BE2C (cell line): ENCODE data around the gene SPATS2.

Source experiments
- DNase-seq: peaks from one replicate; pipeline ENCODE4 v3.0.0-alpha.2; 2020
- H3K27me3 ChIP-seq: fragments of 250-450 bp; sonication (Bioruptor Pico); 2 replicates; pipeline ENCODE4 v1.5.1; 2020; ENCODE audit warnings: mild to moderate bottlenecking
- H3K36me3 ChIP-seq: fragments of 250-450 bp; sonication (Bioruptor Pico); 2 replicates; pipeline ENCODE4 v1.5.1; 2020; ENCODE audit warnings: mild to moderate bottlenecking
- H3K4me1 ChIP-seq: fragments of 250-450 bp; sonication (Bioruptor Pico); 2 replicates; pipeline ENCODE4 v1.5.1; 2020
- H3K4me3 ChIP-seq: 2 replicates; pipeline ENCODE4 v1.5.1; 2011; ENCODE audit warnings: low read depth, low read length
- H3K9me3 ChIP-seq: fragments of 250-450 bp; sonication (Bioruptor Pico); 2 replicates; pipeline ENCODE4 v1.5.1; 2020
- TF ChIP-seq, protein P1 (sequence below): IDR thresholded peaks from 2 replicates; pipeline ENCODE4 v1.5.1; 2012; ENCODE audit warnings: mild to moderate bottlenecking, low read depth, low read length

Gene SPATS2

DNA sequence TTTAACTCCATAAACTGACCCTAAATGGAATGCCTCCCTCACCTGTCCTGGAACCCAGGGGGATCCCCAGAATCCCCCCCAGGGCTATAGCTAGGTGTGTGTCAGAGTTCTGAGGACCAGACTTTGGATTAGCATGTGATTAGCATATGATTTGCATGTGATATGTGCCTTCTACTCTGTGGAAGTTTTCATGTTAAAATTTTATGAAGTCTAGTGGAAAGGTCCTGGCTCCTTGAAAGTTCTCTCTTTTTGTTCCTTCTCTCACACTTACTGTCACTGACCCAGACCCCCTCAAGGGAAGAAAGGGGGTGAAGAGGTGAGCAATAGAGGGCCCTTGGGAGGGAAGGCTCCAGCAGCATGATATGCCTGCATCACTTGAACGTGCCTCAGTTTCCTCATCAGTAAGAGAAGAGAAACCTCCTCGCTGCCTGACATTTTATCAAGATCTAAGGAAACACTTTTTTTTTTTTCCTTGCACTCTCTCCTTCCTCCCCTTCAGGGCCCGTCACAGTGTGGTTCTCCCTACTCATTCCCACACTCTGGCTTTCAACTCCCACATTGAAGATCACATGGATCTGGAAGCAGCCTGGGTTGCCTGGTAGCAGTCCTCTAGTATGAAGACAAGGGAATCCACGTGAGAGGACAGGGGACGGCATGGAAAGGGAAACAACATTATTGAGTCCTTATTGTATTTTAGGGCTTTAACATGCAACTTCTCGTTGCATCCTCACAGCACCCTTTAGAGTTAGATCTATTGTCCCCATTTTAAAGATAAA, 27.0 kb upstream of the SPATS2 start:
- H3K4me1 ChIP-seq: peaks cover 14% of the 10 kb centered on the region
- H3K9me3 ChIP-seq: no peaks in the 10 kb centered on the region
- DNase-seq: no peak
- TF ChIP-seq, protein P1, sequence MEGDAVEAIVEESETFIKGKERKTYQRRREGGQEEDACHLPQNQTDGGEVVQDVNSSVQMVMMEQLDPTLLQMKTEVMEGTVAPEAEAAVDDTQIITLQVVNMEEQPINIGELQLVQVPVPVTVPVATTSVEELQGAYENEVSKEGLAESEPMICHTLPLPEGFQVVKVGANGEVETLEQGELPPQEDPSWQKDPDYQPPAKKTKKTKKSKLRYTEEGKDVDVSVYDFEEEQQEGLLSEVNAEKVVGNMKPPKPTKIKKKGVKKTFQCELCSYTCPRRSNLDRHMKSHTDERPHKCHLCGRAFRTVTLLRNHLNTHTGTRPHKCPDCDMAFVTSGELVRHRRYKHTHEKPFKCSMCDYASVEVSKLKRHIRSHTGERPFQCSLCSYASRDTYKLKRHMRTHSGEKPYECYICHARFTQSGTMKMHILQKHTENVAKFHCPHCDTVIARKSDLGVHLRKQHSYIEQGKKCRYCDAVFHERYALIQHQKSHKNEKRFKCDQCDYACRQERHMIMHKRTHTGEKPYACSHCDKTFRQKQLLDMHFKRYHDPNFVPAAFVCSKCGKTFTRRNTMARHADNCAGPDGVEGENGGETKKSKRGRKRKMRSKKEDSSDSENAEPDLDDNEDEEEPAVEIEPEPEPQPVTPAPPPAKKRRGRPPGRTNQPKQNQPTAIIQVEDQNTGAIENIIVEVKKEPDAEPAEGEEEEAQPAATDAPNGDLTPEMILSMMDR: no peak
- peaks cover 5% of the 10 kb centered on the region; the same call in 1 of the 2 replicates for H3K27me3 ChIP-seq
- H3K36me3 ChIP-seq: no peaks in the 10 kb centered on the region
- no peak overlapping the region for H3K4me3 ChIP-seq

DNA sequence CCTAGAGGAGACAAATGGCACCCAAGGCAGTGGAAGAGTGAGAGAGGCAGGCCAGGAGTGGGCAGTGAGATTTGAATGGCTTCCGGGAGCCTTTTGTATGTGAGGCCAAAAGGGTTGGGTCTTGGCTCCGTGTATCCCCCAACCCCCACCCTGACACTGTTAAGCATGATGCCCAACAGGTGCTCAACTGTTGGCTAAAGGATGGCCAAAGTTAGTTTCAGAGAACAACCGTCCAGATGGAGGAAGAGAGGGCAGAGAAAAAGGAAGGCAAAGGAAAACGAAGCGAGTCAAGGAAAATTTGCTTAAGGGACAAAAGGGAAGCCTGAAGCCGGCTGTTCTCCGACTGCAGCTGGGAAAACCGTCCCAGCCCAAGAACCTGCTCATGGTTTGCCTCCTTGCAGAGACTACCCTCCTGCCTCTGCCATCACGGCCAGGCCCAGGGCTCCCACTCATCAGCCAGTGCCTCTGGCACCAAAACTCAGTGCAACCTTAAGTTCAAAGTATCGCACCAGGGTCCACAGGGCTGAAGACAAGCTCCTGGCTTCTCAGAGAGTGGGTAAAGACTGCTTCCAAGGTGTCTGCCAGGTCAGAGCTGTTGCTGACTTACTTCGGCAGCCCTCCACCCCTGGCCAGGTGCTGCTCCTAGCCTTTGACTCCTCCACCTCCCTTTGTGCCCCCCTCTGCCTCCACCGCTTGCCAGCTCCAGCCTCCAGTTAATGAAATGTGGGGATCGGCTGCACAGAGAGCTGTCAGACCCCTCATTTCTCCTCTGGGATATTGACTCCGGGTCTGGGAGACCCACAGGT, 26.1 kb upstream of the SPATS2 start:
- H3K4me1 ChIP-seq: peaks cover 17% of the 10 kb centered on the region
- no peaks in the 10 kb centered on the region for H3K9me3 ChIP-seq
- peaks cover 12% of the 10 kb centered on the region for H3K27me3 ChIP-seq
- no peaks in the 10 kb centered on the region for H3K36me3 ChIP-seq
- DNase-seq: no peak
- no peak overlapping the region for H3K4me3 ChIP-seq
- TF ChIP-seq, protein P1: no peak

DNA sequence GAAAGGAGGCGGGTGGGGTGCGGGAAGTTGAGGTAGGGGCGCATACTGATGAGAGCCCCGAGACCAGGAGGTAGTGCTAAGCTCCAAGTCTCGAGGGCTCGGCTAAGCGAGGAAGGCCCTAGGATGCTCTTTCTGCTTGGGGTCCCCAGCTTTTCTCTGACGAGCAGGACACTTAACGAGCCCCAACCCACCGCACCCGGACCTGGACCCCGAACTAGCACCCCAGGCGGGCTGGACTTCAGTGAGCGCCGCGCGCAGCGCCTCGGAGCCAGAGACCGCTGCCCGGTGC, 25.5 kb upstream of the SPATS2 start:
- Histone ChIP-seq H3K36me3 (no peaks in the 10 kb centered on the region), H3K4me3 (peak overlapping the region; percentile 53), H3K9me3 (no peaks in the 10 kb centered on the region), H3K27me3 (peaks cover 16% of the 10 kb centered on the region), H3K4me1 (peaks cover 17% of the 10 kb centered on the region)
- DNase-seq: no peak
- TF ChIP-seq, protein P1: no peak

DNA sequence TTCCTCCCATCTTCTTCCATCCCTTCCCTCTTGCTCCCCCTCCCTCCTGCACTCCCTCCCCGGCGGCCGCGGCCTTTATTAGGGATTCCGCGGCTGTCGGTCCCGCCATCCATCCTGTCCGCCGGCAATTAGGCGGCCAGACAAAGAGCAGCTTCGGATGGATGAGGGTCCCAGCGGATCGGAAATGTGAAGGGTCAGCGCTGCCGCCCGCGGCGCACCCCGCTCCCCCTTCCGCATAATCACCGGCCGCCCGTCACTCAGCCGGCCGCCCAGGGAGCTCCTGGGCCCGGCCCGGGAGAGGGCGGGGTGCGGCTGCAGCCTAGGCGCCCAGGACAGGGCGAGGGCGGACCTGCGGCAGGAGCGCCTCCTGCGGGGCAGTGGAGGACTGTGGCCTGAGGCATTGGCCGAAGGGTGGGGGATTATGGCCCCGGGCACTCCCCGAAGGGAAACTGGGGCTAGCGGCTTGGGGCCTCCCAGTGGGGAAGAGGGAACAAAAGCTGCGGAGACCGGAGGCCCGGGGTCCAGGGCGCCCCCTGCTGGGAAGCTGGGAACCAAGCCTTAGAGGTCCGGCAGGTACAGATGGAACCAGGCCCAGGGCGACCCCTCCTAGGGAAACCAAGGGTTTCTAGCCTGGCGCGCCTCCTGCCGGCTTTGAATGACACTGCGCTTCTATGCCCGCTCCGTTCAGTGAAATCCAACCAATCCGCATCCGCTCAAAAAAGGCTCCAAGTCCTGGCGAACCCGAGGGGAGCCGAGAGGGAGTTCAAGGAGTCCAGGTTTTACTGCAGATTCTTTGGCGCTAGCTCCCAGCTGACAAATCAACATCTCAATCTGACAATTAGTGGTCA, 25.0 kb upstream of the SPATS2 start:
- H3K9me3 ChIP-seq: no peaks in the 10 kb centered on the region
- TF ChIP-seq, protein P1: peak; percentile 89
- H3K4me1 ChIP-seq: peaks cover 20% of the 10 kb centered on the region
- peak; percentile 97 for DNase-seq
- H3K36me3 ChIP-seq: no peaks in the 10 kb centered on the region
- peak overlapping the region; percentile 57 for H3K4me3 ChIP-seq
- peaks cover 20% of the 10 kb centered on the region for H3K27me3 ChIP-seq

DNA sequence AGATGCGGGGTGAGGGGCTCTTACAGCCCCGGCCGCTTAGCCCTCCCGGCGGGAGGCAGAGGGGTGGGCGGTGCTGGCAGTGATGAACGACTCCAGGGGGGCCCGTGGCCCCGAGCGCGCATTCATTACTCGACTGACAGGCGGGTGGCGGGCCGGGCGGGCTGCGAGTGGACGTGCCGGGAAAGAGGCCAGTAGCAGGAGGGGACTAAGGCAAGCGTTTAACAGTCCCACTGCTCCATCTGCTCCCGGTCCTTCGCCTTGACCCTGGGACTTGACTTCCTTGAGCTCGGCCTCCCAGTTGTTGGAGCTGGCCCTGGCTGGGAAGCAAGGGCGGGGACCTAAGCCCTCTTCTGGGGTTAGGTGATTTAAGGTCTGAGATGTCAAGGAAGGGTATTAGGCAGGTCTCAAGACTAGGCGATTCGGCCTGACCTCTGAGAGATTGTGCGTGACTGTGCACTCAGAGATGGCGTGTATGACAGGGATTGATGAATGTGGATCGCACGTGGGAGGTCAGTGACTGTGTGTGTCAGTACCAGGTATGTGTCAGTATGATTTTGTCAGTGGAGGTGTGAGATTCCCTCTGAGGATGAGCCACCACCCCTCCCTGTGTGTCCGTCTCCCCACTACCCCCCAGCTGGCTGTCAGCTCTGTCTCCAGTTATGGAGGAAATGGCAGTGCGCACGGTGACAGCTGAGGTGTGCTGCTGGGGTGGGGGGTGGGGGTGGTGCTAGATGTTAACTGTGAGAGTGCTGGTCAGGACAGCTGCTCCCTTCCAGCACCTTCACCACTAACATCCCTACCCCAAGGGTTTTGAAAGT, 24.1 kb upstream of the SPATS2 start:
- DNase-seq: no peak
- peaks cover 19% of the 10 kb centered on the region for H3K4me1 ChIP-seq
- peaks cover 20% of the 10 kb centered on the region for H3K27me3 ChIP-seq
- H3K4me3 ChIP-seq: peak overlapping the region; percentile 57
- no peaks in the 10 kb centered on the region for H3K9me3 ChIP-seq
- TF ChIP-seq, protein P1: no peak
- H3K36me3 ChIP-seq: no peaks in the 10 kb centered on the region
